Bronchial epithelial cell (primary cell): ENCODE measurements around the gene MYRF. TPM values are rescaled to one million over a fixed set of nuclear protein-coding genes. Genes with fewer than 3 reads are reported as not detected.

Experiments
- DNase-seq: peaks from one replicate; pipeline ENCODE4 v3.0.0-alpha.2; 2010; ENCODE audit warnings: low read depth
- FAIRE-seq: peaks from 2 replicates; lab custom pipeline; 2011; peaks lifted over from hg19 to GRCh38; lab: Jason Lieb, UNC
- H3K27me3 ChIP-seq: 2 replicates; pipeline ENCODE4 v1.5.1; 2011; ENCODE audit warnings: low read length; ENCODE audit not compliant: control insufficient read depth, insufficient read depth
- H3K36me3 ChIP-seq: 2 replicates; pipeline ENCODE4 v1.5.1; 2011; ENCODE audit warnings: low read length; ENCODE audit not compliant: control insufficient read depth, insufficient read depth
- H3K4me3 ChIP-seq: 2 replicates; pipeline ENCODE4 v1.5.1; 2011; ENCODE audit warnings: mild to moderate bottlenecking, low read depth, low read length, control low read depth
- total RNA-seq: library from RNA; depleted of rRNA; stranded (reverse); fragments of >200 nt; gene quantifications from 2 replicates; pipeline ENCODE4 v1.2.1, GENCODE V29; 2014
- TF ChIP-seq, protein P1 (sequence below): IDR thresholded peaks from 2 replicates; pipeline ENCODE4 v1.5.1; 2011; ENCODE audit warnings: mild to moderate bottlenecking, moderate library complexity, low read length, control low read depth, inconsistent platforms; ENCODE audit not compliant: insufficient read depth, severe bottlenecking

MYRF gene
- total RNA-seq, 1 donor from 2014 or later = under 0.01 TPM

DNA sequence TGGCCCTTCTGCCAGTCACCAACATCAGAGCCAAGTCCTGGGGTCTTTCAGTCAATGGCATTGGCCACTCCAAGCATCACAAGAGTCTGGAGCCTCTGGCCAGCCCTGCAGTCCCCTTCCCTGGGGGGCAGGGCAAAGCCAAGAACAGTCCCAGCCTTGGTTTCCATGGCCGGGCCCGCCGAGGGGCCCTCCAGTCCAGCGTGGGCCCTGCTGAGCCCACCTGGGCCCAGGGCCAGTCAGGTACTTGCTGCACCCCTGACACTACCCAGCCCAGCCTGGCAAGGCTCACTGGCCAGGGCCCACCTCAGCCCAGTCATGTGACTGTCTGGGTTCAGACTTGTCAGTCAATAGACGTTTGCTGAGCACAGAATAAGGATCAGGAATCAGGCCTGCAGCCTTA lies 29.1 kb downstream of the MYRF start:
- no peak overlapping the region for H3K4me3 ChIP-seq
- FAIRE-seq = no peak
- TF ChIP-seq, protein P1, sequence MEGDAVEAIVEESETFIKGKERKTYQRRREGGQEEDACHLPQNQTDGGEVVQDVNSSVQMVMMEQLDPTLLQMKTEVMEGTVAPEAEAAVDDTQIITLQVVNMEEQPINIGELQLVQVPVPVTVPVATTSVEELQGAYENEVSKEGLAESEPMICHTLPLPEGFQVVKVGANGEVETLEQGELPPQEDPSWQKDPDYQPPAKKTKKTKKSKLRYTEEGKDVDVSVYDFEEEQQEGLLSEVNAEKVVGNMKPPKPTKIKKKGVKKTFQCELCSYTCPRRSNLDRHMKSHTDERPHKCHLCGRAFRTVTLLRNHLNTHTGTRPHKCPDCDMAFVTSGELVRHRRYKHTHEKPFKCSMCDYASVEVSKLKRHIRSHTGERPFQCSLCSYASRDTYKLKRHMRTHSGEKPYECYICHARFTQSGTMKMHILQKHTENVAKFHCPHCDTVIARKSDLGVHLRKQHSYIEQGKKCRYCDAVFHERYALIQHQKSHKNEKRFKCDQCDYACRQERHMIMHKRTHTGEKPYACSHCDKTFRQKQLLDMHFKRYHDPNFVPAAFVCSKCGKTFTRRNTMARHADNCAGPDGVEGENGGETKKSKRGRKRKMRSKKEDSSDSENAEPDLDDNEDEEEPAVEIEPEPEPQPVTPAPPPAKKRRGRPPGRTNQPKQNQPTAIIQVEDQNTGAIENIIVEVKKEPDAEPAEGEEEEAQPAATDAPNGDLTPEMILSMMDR = no peak

DNA sequence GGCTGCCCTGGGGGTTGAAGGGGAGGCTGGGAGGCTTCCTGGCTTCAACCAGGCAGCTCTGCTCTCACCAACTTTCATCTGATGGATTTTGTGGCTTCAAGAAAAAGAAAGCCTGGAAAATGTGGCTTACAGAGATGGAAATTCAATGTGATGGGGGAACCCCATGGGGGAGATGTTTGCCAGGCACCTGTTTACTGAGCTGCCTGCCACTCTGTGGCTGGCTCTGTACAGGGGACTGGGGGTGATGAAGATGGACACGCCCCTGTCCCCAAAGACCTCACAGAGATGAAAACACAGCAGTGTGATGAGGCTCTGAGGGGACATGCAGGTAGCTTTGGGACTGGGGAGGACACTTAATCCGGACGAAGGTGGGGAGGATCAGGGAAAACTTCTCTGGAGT lies 29.9 kb downstream of the MYRF start:
- no peak for FAIRE-seq
- H3K36me3 ChIP-seq = peaks cover 3% of the 10 kb centered on the region
- no peak overlapping the region for H3K4me3 ChIP-seq
- no peak for DNase-seq
- no peaks in the 10 kb centered on the region for H3K27me3 ChIP-seq
- TF ChIP-seq, protein P1 = no peak

More for the DNA sequence above, 29.1 kb downstream of the MYRF start:
- Histone ChIP-seq H3K27me3 (no peaks in the 10 kb centered on the region), H3K36me3 (peaks cover 3% of the 10 kb centered on the region)
- no peak for DNase-seq

GRCh38 chr11:61782841-61783240 lies 30.4 kb downstream of the MYRF start:
- H3K36me3 ChIP-seq = peaks cover 5% of the 10 kb centered on the region
- no peak overlapping the region for H3K4me3 ChIP-seq
- H3K27me3 ChIP-seq = no peaks in the 10 kb centered on the region
- DNase-seq (no peak), FAIRE-seq (no peak)
- TF ChIP-seq, protein P1 = no peak

DNA sequence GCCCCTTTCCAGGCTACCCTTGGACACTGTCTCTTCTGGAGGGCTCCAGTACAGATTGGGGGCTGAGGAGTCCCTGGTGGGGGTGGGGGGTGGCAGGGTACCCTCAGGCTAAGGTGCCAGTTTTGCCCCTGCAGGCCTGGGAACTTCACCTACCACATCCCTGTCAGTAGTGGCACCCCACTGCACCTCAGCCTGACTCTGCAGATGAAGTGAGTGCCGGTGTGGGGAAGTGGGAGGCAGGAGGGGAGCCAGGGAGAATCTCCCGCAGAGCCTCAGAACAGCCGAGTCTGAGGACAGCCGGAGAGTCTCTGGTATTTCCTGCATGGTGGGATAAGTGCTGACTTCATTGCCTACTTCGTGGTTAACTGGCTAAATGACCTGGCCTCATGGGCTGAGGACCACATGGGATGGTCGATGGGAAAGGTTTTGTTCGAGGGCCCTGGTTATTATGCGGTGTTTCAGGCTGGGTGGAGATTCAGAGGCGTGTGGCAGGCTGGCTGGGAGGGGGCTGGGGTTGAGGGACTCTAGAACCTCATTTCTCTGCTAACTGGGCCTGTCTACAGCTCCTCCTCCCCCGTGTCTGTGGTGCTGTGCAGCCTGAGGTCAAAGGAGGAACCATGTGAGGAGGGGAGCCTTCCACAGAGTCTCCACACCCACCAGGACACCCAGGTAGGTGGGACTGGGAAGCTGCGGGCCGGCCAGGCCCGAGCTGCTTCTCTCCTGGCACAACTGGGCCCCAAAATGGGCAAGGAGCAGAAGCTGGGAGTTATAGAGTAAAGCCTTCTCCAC lies 31.5 kb downstream of the MYRF start:
- DNase-seq (no peak), FAIRE-seq (no peak)
- TF ChIP-seq, protein P1 = no peak
- H3K36me3 ChIP-seq = peaks cover 13% of the 10 kb centered on the region
- no peak overlapping the region for H3K4me3 ChIP-seq
- no peaks in the 10 kb centered on the region for H3K27me3 ChIP-seq

GRCh38 chr11:61784506-61784805 lies 32.0 kb downstream of the MYRF start:
- H3K4me3 ChIP-seq = no peak overlapping the region
- H3K36me3 ChIP-seq = peaks cover 16% of the 10 kb centered on the region
- no peak for DNase-seq
- FAIRE-seq = no peak
- TF ChIP-seq, protein P1 = no peak
- H3K27me3 ChIP-seq = no peaks in the 10 kb centered on the region
